Measurements from ENCODE around the gene CARMIL1.
"Not testable (repeated sequence)": the region's sequence is repeated elsewhere in the genome, so short reads cannot be mapped to it uniquely, and the experiment has no call there.

CARMIL1 gene

GRCh38 chr6:25414755-25415154 lies 135.6 kb downstream of the CARMIL1 start:
- no peak for DNase-seq

- no peak for DNase-seq
Measured at GRCh38 chr6:25415274-25415673, 136.1 kb downstream of the CARMIL1 start.

DNA sequence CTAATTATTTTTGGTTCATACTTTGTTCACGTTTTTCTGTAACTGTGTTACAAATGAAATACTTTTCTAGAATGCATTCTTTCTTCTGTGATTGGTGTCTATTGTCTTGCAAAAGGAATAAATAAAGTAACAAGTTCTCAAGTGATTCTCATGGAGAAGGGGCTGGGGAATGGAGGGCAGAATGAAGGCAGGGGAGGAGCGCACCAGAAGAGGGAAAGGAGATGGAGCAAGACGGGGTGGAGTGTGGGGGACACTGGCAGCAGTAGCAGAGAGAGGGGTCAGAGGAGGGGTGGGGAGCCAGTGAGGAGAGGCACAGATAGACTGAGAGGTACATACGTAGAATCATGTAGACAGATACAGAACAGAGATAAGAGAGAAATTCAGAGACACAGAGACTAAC lies 136.5 kb downstream of the CARMIL1 start:
- no peak for DNase-seq

DNA sequence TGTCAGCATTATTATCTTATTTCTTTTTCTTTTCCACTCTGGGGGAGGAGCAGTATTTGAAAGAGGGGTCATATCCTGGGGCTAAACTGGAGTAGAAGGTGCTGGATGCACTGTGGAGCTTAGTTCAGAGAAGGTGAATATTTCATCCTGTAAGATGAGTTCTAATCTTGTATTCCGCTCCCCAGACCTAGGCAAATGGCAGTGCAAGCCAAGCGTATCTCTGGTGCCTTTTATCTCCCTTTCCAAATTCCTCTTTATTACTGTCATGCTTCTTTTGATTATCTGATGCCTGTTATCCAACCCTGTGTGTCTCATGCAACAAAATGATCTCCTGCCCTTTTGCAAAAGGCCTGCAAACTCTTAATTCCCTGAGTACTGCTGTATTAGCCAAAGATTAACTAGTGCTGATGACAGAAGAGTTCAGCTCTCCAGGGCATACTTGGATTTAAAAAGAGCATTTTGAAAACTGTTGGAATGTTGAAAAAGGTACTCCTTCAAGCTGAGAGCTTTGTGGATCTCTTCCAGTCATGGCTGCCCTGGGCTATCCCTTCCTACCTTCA lies 138.0 kb downstream of the CARMIL1 start:
- DNase-seq = no peak

GRCh38 chr6:25418454-25419052 lies 139.4 kb downstream of the CARMIL1 start:
- no peak for DNase-seq

- no peak for DNase-seq
Measured at GRCh38 chr6:25419879-25420278, 140.7 kb downstream of the CARMIL1 start.

DNA sequence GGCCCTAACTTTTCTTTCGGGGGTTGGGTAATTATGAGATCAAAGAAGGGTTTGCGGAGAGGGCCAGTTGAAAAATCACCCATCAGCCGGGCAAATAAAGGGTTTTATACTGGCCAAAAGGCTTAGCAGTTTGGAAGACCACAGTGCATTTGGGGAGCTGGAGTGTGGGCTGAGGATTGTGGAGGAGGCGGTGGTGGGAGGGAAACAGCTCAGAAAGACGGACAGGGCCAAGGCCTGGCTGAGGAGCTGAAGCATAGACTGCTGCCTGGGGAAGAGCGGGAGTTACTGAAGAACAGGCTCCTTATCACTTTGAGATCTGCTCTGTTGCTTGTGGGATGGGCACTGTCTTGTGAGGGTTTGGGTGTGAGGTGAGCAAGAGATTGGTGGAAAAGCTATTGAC lies 144.2 kb downstream of the CARMIL1 start:
- DNase-seq = no peak

DNA sequence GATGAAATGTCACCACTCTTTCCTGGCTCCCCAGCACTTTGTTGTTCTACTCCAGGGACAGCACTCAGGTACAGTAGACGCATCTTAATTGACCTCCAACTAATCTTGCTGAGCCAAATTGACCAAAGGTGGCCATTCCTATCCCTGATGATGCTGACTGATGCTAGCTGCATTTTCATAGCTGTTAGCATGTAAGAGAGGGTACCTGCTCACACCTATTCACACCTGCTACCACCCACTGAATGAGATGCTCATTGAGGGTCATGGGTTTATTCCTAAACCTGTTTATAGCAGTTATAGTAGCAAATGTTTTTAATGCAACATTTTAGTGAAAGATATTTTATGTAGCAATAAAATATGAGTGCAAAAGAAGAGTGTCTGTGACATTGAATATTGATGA lies 145.1 kb downstream of the CARMIL1 start:
- no peak for DNase-seq

DNA sequence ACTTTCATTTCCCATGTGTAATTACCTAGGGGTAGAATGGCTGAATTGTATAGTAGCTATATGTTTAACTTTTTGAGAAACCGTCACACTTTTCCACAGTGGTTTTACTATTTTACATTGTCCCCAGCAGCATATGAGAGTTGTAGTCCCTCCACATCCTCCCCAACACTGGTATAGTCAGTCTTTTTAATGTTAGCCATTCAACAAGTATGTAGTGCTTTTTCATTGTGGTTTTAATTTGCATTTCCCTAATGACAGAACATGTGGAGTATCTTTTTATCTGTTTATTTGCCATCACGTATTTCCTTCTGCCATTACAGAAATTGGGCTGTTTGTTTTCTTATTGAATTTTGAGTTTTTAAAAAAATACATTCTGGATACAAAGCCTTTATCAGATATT lies 148.4 kb downstream of the CARMIL1 start:
- no peak for DNase-seq

DNA sequence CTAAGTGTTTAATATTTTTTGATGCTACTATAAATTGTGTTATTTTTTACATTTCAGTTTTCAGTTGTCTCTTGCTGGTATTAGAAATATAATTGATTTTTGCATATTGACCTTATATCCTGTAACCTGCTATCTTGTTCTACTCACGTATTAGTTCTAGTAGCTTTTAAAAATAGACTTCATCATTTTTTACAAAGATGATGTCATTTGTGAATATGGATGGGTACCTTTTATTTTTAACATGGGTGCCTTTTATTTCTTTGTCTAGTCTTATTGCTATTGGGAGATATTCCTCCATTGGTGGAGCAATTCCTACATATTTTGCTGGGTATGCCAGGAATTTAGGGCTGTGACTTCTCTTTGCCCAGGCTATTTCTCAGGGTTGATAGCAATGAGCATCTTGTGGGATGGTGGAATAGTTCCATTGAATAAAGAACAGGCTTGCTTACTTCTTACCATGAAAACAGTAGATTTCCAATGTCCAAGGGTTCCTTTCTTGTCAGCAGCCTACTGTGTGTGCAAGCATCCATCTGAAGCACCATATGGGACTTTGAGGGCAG lies 149.7 kb downstream of the CARMIL1 start:
- no peak for DNase-seq

DNA sequence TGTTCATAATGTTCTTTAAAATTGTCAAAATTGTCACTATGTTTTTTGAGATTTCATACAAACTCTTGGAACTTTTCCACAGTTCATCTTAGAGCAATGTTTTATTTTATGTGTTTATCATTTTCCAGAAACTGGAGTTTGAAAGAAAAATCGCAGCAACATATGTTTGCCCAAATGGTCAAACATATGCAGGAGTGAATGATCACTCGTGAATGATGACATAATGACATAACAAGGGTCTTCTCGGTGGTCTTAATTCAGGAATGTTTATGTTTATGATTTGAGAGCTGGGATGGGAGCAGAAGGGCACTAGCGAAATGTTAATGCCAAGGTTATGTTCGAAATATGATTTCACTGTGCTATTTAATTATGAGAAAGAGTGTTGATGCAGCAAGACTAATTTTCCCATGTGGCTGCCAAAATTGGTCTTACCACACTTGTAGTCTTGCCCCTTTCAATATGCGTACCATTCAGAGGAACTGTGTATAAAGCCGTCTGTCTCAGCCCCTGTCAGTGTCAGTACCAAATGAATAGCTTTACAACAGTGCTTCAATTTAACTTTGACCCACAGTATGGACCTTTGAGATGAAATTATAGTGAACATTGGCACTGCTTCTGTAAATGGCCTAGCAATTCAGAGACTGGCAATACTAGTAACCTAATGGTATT lies 152.3 kb downstream of the CARMIL1 start:
- DNase-seq = no peak

GRCh38 chr6:25431975-25432307 lies 152.8 kb downstream of the CARMIL1 start:
- DNase-seq = no peak

DNA sequence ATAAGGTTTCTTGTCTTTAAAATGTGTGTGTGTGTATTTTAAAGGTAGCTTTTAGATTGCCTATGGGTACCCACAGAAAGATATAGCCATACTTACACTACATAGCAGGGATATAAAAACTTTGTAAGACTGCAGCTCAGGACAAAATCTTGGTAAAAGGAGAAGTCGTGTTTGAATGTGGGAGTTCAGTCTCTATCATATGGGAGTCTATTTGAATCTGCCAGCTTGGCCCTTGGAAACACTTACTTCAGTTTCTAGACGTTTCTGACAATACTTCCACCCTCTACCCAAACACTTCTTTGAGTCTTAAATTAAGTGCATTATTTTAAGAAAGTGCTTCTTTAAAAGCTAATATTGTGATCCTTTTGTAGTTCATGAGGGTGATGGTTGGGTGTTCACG lies 155.7 kb downstream of the CARMIL1 start:
- DNase-seq = no peak

GRCh38 chr6:25435416-25435985 lies 156.3 kb downstream of the CARMIL1 start:
- no peak for DNase-seq

- DNase-seq = no peak
Measured at GRCh38 chr6:25436760-25437159, 157.6 kb downstream of the CARMIL1 start.

- no peak for DNase-seq
Measured at GRCh38 chr6:25439368-25439767, 160.2 kb downstream of the CARMIL1 start.

DNA sequence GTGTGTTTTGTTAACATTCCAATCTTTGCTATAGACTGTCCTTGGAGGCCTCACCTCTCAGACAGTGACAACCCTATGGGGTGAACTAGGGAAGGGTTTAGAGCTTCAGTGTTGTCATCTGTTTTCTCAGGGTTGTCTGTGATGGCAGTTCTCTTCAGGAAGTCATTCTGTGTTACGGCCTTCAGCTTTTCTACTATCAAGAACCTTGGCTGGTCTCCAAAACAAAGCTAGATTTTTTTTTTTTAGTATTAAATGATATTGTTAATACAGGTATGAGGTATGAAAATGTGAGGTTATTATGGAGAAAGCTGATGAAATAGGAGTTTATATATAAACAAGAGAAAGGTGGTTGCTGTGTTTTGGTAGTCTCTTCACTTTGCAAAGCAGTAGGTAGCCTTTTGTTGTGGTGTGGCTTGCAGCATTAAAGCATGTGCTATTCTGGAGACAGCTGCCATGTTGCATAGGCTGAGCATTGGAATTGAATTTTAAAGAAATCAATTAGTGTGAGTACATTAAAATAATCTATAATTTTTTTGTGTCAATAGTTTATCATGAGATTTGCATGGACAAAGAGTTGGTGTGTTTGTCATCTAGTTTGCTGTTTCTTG lies 162.6 kb downstream of the CARMIL1 start:
- DNase-seq = no peak

DNA sequence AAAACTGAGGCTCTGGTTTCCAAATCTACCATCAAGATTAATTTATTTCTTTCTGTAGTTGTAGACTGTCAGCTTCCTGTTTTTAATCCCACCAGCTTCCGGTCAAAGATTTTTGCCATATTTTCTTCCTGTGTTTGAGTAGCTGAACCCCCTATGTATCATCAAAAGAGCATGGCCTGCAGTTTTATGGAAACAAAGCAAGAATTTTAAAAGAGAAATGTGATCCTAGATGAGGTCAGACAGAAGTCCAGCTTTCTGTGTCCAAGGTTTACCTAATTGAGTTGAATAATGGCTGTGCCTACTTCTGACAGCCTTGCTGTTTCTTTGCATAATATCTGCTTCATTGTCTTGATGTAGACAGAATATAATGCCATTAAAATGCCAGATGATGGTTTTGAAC lies 163.7 kb downstream of the CARMIL1 start:
- DNase-seq = no peak

GRCh38 chr6:25444521-25444920 lies 165.3 kb downstream of the CARMIL1 start:
- DNase-seq = not testable (repeated sequence)

- no peak for DNase-seq
Measured at GRCh38 chr6:25446830-25447569, 167.8 kb downstream of the CARMIL1 start.

GRCh38 chr6:25447570-25447929 lies 168.4 kb downstream of the CARMIL1 start:
- no peak for DNase-seq

GRCh38 chr6:25448965-25449538 lies 169.9 kb downstream of the CARMIL1 start:
- DNase-seq = no peak

DNA sequence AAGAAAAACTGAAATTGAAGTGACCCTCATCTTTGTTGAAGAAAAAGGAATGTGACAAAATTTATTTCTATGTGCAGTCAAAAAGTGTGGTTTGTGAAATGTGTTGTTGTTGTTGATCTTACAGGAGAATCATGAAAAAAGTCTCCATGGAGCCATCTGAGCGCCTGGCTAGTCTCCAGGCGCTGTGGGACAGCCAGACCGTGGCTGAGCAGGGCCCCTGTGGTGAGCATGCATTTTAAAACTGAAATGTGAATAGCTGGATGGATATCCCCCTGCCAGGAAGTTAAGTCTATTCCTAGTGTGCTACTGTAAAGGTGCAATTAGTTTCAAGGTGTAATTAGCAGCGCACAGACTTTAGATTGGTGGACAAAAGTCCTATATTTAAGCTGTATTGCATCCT lies 170.6 kb downstream of the CARMIL1 start:
- no peak for DNase-seq

All from NCI-H510A (cell line).